Astrocyte of the cerebellum (primary cell): ENCODE measurements around the gene SPDYE4.
"Not testable (repeated sequence)": the region's sequence is repeated elsewhere in the genome, so short reads cannot be mapped to it uniquely, and the experiment has no call there.

Experiments
- DNase-seq: peaks from one replicate; pipeline ENCODE4 v3.0.0-alpha.2; 2011; ENCODE audit warnings: low read depth
- H3K4me3 ChIP-seq: 2 replicates; pipeline ENCODE4 v1.5.1; 2011; ENCODE audit warnings: mild to moderate bottlenecking, low read depth, low read length, moderate library complexity
- CTCF ChIP-seq: IDR thresholded peaks from 2 replicates; pipeline ENCODE4 v1.5.1; 2012; ENCODE audit warnings: low read length, low read depth, moderate library complexity, mild to moderate bottlenecking; ENCODE audit errors: missing control alignments
- in situ Hi-C: cut with HindIII; loops from 2 replicates; pipeline ENCODE4 v1.10.0; 2017; ENCODE audit warnings: low sequenced_read_pairs

Gene SPDYE4

GRCh38 chr17:8758137-8758596 is at the start of gene SPDYE4:
TSS of gene SPDYE4 (minus strand) at chr17:8758546. CDS start at chr17:8758382, 164 bp downstream.
- DNase-seq, result no peak
- in situ Hi-C loops, result loop anchor here (25.0 kb wide), 1 partner anchor 346 kb away; no protein-coding TSS in a partner anchor

GRCh38 chr17:8806926-8807550 is 48.7 kb upstream of the SPDYE4 start:
- TF ChIP-seq CTCF, result no peak
- in situ Hi-C loops, result no loop called here
- H3K4me3 ChIP-seq, result no peak overlapping the region
- DNase-seq, result no peak

More at GRCh38 chr17:8758137-8758596, at the start of gene SPDYE4:
- no peak for TF ChIP-seq CTCF
- no peak within 1 kb of the TSS for H3K4me3 ChIP-seq

- no peak for DNase-seq
- H3K4me3 ChIP-seq, result no peak overlapping the region
- TF ChIP-seq CTCF, result no peak
- in situ Hi-C loops, result no loop called here
Observed at GRCh38 chr17:8806253-8806925, 48.0 kb upstream of the SPDYE4 start.

- DNase-seq, H3K4me3 ChIP-seq, in situ Hi-C loops: not testable (repeated sequence)
Observed at GRCh38 chr17:8805396-8805795, 47.0 kb upstream of the SPDYE4 start.

GRCh38 chr17:8803531-8804420 is 45.4 kb upstream of the SPDYE4 start:
- DNase-seq, result no peak
- in situ Hi-C loops, result no loop called here
- no peak for TF ChIP-seq CTCF
- H3K4me3 ChIP-seq, result no peak overlapping the region

- DNase-seq, result no peak
- no peak overlapping the region for H3K4me3 ChIP-seq
- in situ Hi-C loops, result no loop called here
- no peak for TF ChIP-seq CTCF
Observed at GRCh38 chr17:8801135-8801840, 42.9 kb upstream of the SPDYE4 start.
